Peyer's patch (tissue), 4 donors: ENCODE measurements around the gene ANKS1A. TPM values are rescaled to one million over a fixed set of nuclear protein-coding genes. Genes with fewer than 3 reads are reported as not detected.

ENCODE experiments used
- DNase-seq, 3 donors: peaks; one replicate each; pipeline ENCODE4 v3.0.0-alpha.2; 2017 to 2019
- H3K27ac ChIP-seq, 4 donors: fragments of 200-600 bp; sonication (generic); one replicate each; pipeline ENCODE4 v1.5.1; 2016 to 2019
- H3K27me3 ChIP-seq, 2 donors: fragments of 200-600 bp; sonication (generic); one replicate each; pipeline ENCODE4 v1.5.1; 2019
- H3K36me3 ChIP-seq, 3 donors: fragments of 200-600 bp; sonication (generic); one replicate each; pipeline ENCODE4 v1.5.1; 2016 to 2019
- H3K4me1 ChIP-seq, 4 donors: fragments of 200-600 bp; sonication (generic); one replicate each; pipeline ENCODE4 v1.5.1; 2016 to 2019
- H3K4me3 ChIP-seq, 4 donors: fragments of 200-600 bp; sonication (generic); 1 replicate in 3 of 4; 2 replicates in 1 of 4; pipeline ENCODE4 v1.5.1; 2016 to 2019; ENCODE audit warnings: mild to moderate bottlenecking in 1 of 4
- H3K9me3 ChIP-seq, 4 donors: fragments of 200-600 bp; sonication (generic); one replicate each; pipeline ENCODE4 v1.5.1; 2016 to 2019; ENCODE audit warnings: mild to moderate bottlenecking in 1 of 4
- CTCF ChIP-seq, 6 experiments: fragments of 450-650 bp in 4 of 6; fragments of 200-600 bp in 2 of 6; sonication (generic) in 1 of 6; IDR thresholded peaks; one replicate each; pipeline ENCODE4 v1.5.1; 2017 to 2019; ENCODE audit warnings: antibody characterized with exemption in 6 of 6, mild to moderate bottlenecking in 3 of 6, moderate library complexity in 1 of 6
- POLR2A ChIP-seq, 2 donors: fragments of 450-650 bp; IDR thresholded peaks; one replicate each; pipeline ENCODE4 v1.5.1; 2017; ENCODE audit warnings: antibody characterized with exemption in 2 of 2, mild to moderate bottlenecking in 2 of 2, moderate library complexity in 2 of 2
- total RNA-seq, 4 donors: library from RNA; depleted of rRNA; stranded (reverse); fragments of >200 nt; gene quantifications; one replicate each; pipeline ENCODE4 v1.1.0, GENCODE V29; 2016

ANKS1A gene
- total RNA-seq, 4 donors from 2014 or later, result 24.3 to 42.1 (median 31.9) TPM

GRCh38 chr6:34981366-34981765 lies 92.3 kb downstream of the ANKS1A start:
- Histone ChIP-seq H3K4me3 (no peak overlapping the region), H3K36me3 (peaks cover 0 to 53% (median 0%) of the 10 kb centered on the region in 3 donors), H3K9me3 (no peaks in the 10 kb centered on the region), H3K27me3 (no peaks in the 10 kb centered on the region), H3K27ac (no peak overlapping the region), H3K4me1 (no peaks in the 10 kb centered on the region)
- no peak for DNase-seq
- TF ChIP-seq POLR2A (IDR thresholded peaks at IDR 0.05) (no peak), CTCF (IDR thresholded peaks at IDR 0.05) (no peak)

GRCh38 chr6:34981951-34982350 lies 92.9 kb downstream of the ANKS1A start:
- no peak for TF ChIP-seq CTCF (IDR thresholded peaks at IDR 0.05)
- TF ChIP-seq POLR2A (IDR thresholded peaks at IDR 0.05), result no peak
- H3K27me3 ChIP-seq, result no peaks in the 10 kb centered on the region
- no peak overlapping the region for H3K27ac ChIP-seq
- peaks cover 0 to 55% (median 0%) of the 10 kb centered on the region in 3 donors for H3K36me3 ChIP-seq
- H3K9me3 ChIP-seq, result no peaks in the 10 kb centered on the region
- H3K4me3 ChIP-seq, result no peak overlapping the region
- H3K4me1 ChIP-seq, result no peaks in the 10 kb centered on the region
- no peak for DNase-seq

- Histone ChIP-seq H3K27ac (no peak overlapping the region), H3K9me3 (no peaks in the 10 kb centered on the region), H3K36me3 (peaks cover 0 to 59% (median 0%) of the 10 kb centered on the region in 3 donors), H3K4me3 (no peak overlapping the region), H3K4me1 (no peaks in the 10 kb centered on the region), H3K27me3 (no peaks in the 10 kb centered on the region)
- DNase-seq, result no peak
- peak in 3 of 6 experiments; percentile 24 to 29 (median 27) for TF ChIP-seq CTCF (IDR thresholded peaks at IDR 0.05)
- no peak for TF ChIP-seq POLR2A (IDR thresholded peaks at IDR 0.05)
Measured at GRCh38 chr6:34982424-34982852, 93.4 kb downstream of the ANKS1A start.

DNA sequence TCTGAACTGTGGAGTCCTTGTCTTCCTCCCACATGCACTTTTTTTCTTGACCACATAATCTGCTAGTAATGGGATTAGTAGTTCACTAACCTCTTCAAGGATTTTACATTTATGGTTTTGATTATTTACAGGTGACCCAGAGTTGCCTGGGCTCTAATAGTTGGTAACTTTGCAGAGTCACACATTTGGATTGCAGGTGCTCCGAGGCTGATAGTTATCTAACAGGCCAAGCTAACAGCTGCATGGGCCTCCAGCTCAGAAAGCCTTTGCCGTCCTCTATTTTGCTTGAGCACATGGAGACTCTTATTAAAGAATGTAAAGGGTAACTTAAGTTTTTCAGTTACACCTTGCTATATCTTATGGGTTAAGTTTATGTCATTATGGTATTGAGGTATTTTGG lies 95.4 kb downstream of the ANKS1A start:
- Histone ChIP-seq H3K27ac (no peak overlapping the region), H3K4me1 (no peaks in the 10 kb centered on the region), H3K9me3 (no peaks in the 10 kb centered on the region), H3K4me3 (no peak overlapping the region), H3K27me3 (no peaks in the 10 kb centered on the region), H3K36me3 (peaks cover 0 to 75% (median 0%) of the 10 kb centered on the region in 3 donors)
- no peak for TF ChIP-seq CTCF (IDR thresholded peaks at IDR 0.05)
- no peak for TF ChIP-seq POLR2A (IDR thresholded peaks at IDR 0.05)
- DNase-seq, result no peak

DNA sequence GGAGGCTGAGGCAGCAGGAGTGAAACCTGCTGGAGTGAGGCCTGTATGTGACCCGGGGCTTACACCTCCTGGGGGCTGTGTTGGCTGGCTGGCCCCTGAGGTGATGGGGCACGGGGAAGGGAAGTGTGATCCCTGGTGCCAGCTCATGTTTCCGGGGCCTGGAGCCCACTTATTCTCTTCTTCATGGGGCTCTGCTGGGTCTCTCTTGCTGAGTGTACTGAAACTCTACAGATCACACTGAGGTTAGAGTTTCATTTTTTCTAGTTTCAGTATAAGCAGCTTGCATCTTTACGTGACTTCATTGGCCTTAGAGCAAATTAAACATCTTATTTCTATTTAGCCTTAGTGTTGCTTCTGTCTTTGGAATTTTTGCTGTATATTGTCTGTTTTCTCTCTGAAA lies 96.2 kb downstream of the ANKS1A start:
- Histone ChIP-seq H3K4me3 (no peak overlapping the region), H3K4me1 (no peaks in the 10 kb centered on the region), H3K27me3 (no peaks in the 10 kb centered on the region), H3K36me3 (peaks cover 0 to 83% (median 0%) of the 10 kb centered on the region in 3 donors), H3K27ac (no peak overlapping the region), H3K9me3 (no peaks in the 10 kb centered on the region)
- TF ChIP-seq POLR2A (IDR thresholded peaks at IDR 0.05) (no peak), CTCF (IDR thresholded peaks at IDR 0.05) (no peak)
- no peak for DNase-seq

- no peak for TF ChIP-seq POLR2A (IDR thresholded peaks at IDR 0.05)
- TF ChIP-seq CTCF (IDR thresholded peaks at IDR 0.05), result peak; percentile 38 to 93 (median 81)
- H3K36me3 ChIP-seq, result peaks cover 0 to 85% (median 0%) of the 10 kb centered on the region in 3 donors
- DNase-seq, result peak; percentile 40 to 81 (median 60)
- H3K27me3 ChIP-seq, result no peaks in the 10 kb centered on the region
- H3K27ac ChIP-seq, result no peak overlapping the region
- no peaks in the 10 kb centered on the region for H3K9me3 ChIP-seq
- H3K4me3 ChIP-seq, result no peak overlapping the region
- no peaks in the 10 kb centered on the region for H3K4me1 ChIP-seq
Measured at GRCh38 chr6:34986845-34987246, 97.8 kb downstream of the ANKS1A start.
